PC-9 (cell line): ENCODE data around the gene OR52I1. TPM values are rescaled to one million over a fixed set of nuclear protein-coding genes. Genes with fewer than 3 reads are reported as not detected.

Source experiments
- BruUV-seq: library from RNA; stranded (reverse); fragments of 400-500 nt; replicated peaks from 2 replicates; lab custom pipeline; 2021; lab: Mats Ljungman, UMichigan
- CTCF ChIA-PET: fragments of 300-600 bp; sonication (Branson Sonifier 250); formaldehyde crosslinking; loops from one replicate; lab custom pipeline; 2022; ENCODE audit warnings: antibody characterized with exemption; lab: Charles Lee
- POLR2A ChIA-PET: fragments of 300-600 bp; sonication (Branson Sonifier 250); formaldehyde crosslinking; loops from one replicate; lab custom pipeline; 2022; ENCODE audit warnings: antibody characterized with exemption; ENCODE audit not compliant: unreplicated experiment; lab: Charles Lee
- DNase-seq, 2 experiments: peaks; one replicate each; pipeline versions ENCODE4 v3.0.0 to v3.0.0-alpha.2; 2015 to 2022; ENCODE audit warnings: mixed read lengths in 1 of 2
- H2AFZ ChIP-seq: fragments of 200-600 bp; sonication (generic); 2 replicates; pipeline ENCODE4 v1.8.1; 2017; ENCODE audit warnings: antibody characterized with exemption
- H3F3A ChIP-seq: fragments of 200-600 bp; sonication (generic); 2 replicates; pipeline ENCODE4 v1.8.1; 2017; ENCODE audit warnings: antibody characterized with exemption, mild to moderate bottlenecking, low read depth; ENCODE audit not compliant: insufficient read depth
- H3K27ac ChIP-seq: fragments of 200-600 bp; sonication (generic); 2 replicates; pipeline ENCODE4 v1.6.1; 2016; ENCODE audit warnings: mixed run types
- H3K27me3 ChIP-seq: fragments of 200-600 bp; sonication (generic); 2 replicates; pipeline ENCODE4 v1.6.1; 2016; ENCODE audit warnings: low read depth, mixed run types; ENCODE audit not compliant: insufficient read depth
- H3K36me3 ChIP-seq: fragments of 200-600 bp; sonication (generic); 2 replicates; pipeline ENCODE4 v1.6.1; 2016; ENCODE audit warnings: low read depth, mixed run types
- H3K4me1 ChIP-seq: fragments of 200-600 bp; sonication (generic); replicated peaks from 2 replicates; pipeline ENCODE4 v1.6.1; 2016; ENCODE audit warnings: mixed run types; ENCODE audit not compliant: insufficient read depth
- H3K4me2 ChIP-seq: fragments of 200-600 bp; sonication (generic); 2 replicates; pipeline ENCODE4 v1.6.1; 2017; ENCODE audit warnings: mixed run types
- H3K4me3 ChIP-seq: fragments of 200-600 bp; sonication (generic); 2 replicates; pipeline ENCODE4 v1.6.1; 2016; ENCODE audit warnings: mixed run types
- H3K79me2 ChIP-seq: fragments of 200-600 bp; sonication (generic); 2 replicates; pipeline ENCODE4 v1.6.1; 2017; ENCODE audit warnings: low read depth, mixed run types
- H3K9me2 ChIP-seq: fragments of 200-600 bp; sonication (generic); 2 replicates; pipeline ENCODE4 v1.8.1; 2017; ENCODE audit warnings: mild to moderate bottlenecking; ENCODE audit not compliant: insufficient read depth
- H3K9me3 ChIP-seq: fragments of 200-600 bp; sonication (generic); 2 replicates; pipeline ENCODE4 v1.8.1; 2016; ENCODE audit warnings: low read depth; ENCODE audit not compliant: insufficient read depth
- H4K20me1 ChIP-seq: fragments of 200-600 bp; sonication (generic); 2 replicates; pipeline ENCODE4 v1.8.1; 2017; ENCODE audit not compliant: insufficient read depth
- EZH2 ChIP-seq: fragments of 200-600 bp; sonication (generic); IDR thresholded peaks from 2 replicates; pipeline ENCODE4 v1.8.0; 2017; ENCODE audit warnings: antibody characterized with exemption, low read depth
- intact Hi-C: fragments of 100-400 bp; cut with micrococcal nuclease; formaldehyde crosslinking; loops from one replicate; pipeline ENCODE4 v1.10.0; 2022; ENCODE audit not compliant: unreplicated experiment
- total RNA-seq: library from RNA; stranded (reverse); gene quantifications from 2 replicates; pipeline ENCODE4 v1.2.3, GENCODE V29; 2021
- TF ChIP-seq, protein P1 (sequence below): fragments of 200-600 bp; sonication (generic); conservative IDR thresholded peaks from 2 replicates; pipeline ENCODE4 v1.6.1; 2017; ENCODE audit warnings: mixed run types, antibody characterized with exemption, mild to moderate bottlenecking, moderate library complexity

OR52I1 gene
- total RNA-seq, 1 experiment from 2014 or later = 0.15 TPM

DNA sequence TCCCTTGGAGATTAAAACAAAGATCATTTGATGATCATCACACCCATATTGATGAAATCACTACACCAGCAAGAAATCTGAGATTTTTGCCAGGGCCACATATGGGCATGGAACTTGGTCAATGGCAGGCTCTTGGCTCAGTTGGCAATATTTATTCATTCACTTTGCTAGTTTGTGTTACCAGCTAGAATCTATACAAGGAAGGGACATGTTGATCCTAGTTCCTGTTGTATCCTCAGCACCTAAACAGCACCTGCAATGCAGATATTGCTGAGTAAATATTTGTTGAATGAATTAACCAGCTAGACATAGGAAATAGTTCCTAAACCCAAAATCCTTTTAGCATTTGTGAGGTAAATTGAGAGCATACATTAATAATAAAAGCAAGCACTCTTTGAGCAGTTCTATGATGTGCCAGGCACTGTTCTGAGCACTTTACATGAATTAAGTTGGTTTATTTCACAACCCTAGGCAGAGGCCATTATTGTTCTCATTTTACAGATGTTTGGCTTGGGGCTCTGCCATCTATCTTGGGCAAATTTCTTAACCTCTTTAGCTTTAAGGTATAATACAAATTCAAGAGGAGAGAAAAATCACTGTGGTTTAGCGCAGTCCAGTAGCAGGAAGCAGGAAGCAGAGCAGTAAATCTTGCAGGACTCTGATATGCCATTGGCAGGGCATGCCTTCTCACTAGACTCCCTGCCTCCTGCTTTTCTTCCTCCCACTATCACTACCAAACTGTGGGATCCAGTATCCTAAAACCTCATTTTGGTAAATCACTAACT lies 12.6 kb downstream of the OR52I1 start:
- Histone ChIP-seq H3K27ac (no peak overlapping the region), H3K27me3 (no peaks in the 10 kb centered on the region), H3K9me2 (no peaks in the 10 kb centered on the region), H3K4me1 (0 out of 2 replicates have a peak, but pooled peaks cover 4% of the 10 kb centered on the region), H3K79me2 (no peaks in the 10 kb centered on the region), H4K20me1 (no peaks in the 10 kb centered on the region), H3K4me2 (peak overlapping the region; percentile 94; the same call in 1 of the 2 replicates), H2AFZ (no peak overlapping the region), H3F3A (no peaks in the 10 kb centered on the region), H3K9me3 (no peaks in the 10 kb centered on the region), H3K4me3 (no peak overlapping the region), H3K36me3 (no peaks in the 10 kb centered on the region)
- DNase-seq = no peak
- TF ChIP-seq, protein P1, sequence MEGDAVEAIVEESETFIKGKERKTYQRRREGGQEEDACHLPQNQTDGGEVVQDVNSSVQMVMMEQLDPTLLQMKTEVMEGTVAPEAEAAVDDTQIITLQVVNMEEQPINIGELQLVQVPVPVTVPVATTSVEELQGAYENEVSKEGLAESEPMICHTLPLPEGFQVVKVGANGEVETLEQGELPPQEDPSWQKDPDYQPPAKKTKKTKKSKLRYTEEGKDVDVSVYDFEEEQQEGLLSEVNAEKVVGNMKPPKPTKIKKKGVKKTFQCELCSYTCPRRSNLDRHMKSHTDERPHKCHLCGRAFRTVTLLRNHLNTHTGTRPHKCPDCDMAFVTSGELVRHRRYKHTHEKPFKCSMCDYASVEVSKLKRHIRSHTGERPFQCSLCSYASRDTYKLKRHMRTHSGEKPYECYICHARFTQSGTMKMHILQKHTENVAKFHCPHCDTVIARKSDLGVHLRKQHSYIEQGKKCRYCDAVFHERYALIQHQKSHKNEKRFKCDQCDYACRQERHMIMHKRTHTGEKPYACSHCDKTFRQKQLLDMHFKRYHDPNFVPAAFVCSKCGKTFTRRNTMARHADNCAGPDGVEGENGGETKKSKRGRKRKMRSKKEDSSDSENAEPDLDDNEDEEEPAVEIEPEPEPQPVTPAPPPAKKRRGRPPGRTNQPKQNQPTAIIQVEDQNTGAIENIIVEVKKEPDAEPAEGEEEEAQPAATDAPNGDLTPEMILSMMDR = no peak
- no peak for TF ChIP-seq EZH2
- ChIA-PET CTCF (no interaction called here), POLR2A (no interaction called here)
- intact Hi-C loops = no loop called here
- BruUV-seq = no TSS peak

DNA sequence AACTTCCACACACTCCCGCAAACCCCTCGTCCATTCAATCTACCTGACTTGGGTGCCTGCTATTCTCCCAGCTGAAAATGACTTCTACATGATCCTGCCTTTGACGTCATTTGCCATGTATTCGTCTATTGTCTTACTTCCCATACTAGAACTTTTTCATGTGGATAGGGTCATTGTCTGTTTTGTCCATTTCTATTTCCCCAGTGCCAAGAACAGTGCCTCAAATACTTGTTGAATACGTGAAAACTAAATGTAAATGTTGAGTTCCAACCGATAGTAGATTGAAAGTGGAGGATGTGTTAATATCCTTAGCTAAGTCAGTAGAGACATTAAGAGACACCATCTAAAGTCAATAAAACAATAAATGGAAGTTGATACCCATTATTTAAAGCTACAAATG lies 13.3 kb downstream of the OR52I1 start:
- Histone ChIP-seq H3K27ac (no peak overlapping the region), H3K79me2 (no peaks in the 10 kb centered on the region), H3K4me2 (peak overlapping the region; percentile 94), H4K20me1 (no peaks in the 10 kb centered on the region), H3K36me3 (no peaks in the 10 kb centered on the region), H3F3A (no peaks in the 10 kb centered on the region), H3K27me3 (no peaks in the 10 kb centered on the region), H3K9me2 (no peaks in the 10 kb centered on the region), H3K4me3 (peak overlapping the region; percentile 68), H2AFZ (peak overlapping the region; percentile 88), H3K9me3 (no peaks in the 10 kb centered on the region), H3K4me1 (0 out of 2 replicates have a peak, but pooled peaks cover 4% of the 10 kb centered on the region)
- POLR2A ChIA-PET = no interaction called here
- no peak for DNase-seq
- CTCF ChIA-PET = no interaction called here
- BruUV-seq = no TSS peak
- TF ChIP-seq, protein P1 = no peak
- no peak for TF ChIP-seq EZH2
- intact Hi-C loops = no loop called here

DNA sequence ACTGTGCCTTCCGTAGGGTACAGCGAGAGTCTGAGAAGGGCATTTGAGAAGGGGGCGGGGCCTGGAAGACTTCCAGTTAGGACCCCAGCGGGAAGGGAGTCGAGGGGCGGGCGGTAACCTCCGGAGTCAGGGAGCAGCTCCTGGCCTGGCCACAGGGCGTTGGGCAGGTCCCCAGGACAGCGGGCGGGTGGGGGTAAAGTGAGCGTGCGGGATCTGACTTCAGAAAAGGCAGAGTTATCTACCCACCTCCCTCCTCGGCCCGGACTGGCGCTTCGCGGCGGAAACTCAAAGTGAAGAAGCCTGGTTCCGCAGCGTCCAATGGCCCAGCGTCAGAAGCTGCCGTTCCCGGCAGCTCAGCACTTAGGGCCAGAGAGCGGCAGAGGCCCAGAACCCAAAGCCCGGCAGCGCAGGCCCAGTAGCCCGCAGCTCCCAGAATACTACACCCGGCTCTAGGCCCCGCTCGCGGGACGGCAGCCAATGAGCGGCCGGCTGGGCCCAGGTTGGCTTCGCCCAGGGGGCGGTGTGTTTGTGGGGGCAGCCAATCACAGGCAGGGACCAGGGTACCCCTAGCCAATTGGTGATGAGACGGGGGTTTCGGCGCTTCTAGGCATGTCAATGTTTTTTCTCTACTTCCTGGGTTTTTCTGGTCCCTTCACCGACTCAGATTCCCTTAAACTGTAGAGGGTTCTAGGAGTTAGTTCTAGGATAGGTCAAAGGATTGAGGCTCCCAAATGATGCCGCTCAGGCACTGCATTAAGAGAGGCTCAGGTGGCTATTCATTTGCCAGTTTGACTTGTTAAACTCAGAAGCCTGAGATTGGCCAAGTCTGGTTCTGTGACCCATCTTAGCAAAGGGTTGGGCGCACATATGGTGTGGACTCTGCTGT lies 14.2 kb downstream of the OR52I1 start, which contains the start of gene TRIM68:
TRIM68 (minus strand) TSS at position 451 of the 886 bp plus-strand sequence. CDS start 2,727 bp downstream, outside the sequence.
- CTCF ChIA-PET = no interaction called here
- Histone ChIP-seq H3K36me3 (no peaks in the 10 kb centered on the region), H3K9me3 (no peaks in the 10 kb centered on the region), H3K27ac (no peak within 1 kb of the TSS), H3F3A (no peaks in the 10 kb centered on the region), H4K20me1 (no peaks in the 10 kb centered on the region), H3K9me2 (no peaks in the 10 kb centered on the region), H3K4me1 (0 out of 2 replicates have a peak, but pooled peaks cover 4% of the 10 kb centered on the region), H3K4me3 (peak within 1 kb of the TSS; percentile 68), H3K79me2 (no peaks in the 10 kb centered on the region), H2AFZ (peak within 1 kb of the TSS; percentile 88), H3K4me2 (peak within 1 kb of the TSS; percentile 94), H3K27me3 (no peaks in the 10 kb centered on the region)
- POLR2A ChIA-PET = interaction anchor here (0.7 kb wide), 1 partner anchor 333 kb away, joined by 3 read pairs; no protein-coding TSS in a partner anchor
- BruUV-seq = TSS peak; percentile 83
- DNase-seq = peak; percentile 78 to 90
- intact Hi-C loops = no loop called here
- TF ChIP-seq EZH2 = no peak
- TF ChIP-seq, protein P1 = no peak
